NCI-H774 (cell line): ENCODE data around the gene LRRC3C.
"Not testable (repeated sequence)": the region's sequence is repeated elsewhere in the genome, so short reads cannot be mapped to it uniquely, and the experiment has no call there.

ENCODE experiments used
- DNase-seq: peaks from one replicate; lab custom pipeline; 2025; lab: John Stamatoyannopoulos, UW

The LRRC3C gene

DNA sequence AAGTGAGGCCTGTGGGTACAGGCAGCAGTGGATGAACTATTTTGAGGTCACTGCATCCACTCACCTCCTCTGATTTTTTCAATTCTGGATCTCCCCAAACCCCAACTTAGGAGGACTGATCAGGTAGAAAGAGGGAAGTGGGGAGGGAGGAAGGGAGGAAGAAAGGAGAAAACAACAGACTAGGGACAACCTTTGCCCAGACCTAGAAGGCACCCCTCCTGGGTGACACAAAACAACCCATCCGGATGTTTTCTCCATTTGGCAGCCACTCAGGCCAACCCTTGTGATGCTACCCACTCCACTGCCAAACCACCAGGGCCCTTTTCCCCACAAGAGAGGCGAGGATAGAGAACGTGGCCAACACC, 2.9 kb upstream of the LRRC3C start:
- DNase-seq, result no peak

DNA sequence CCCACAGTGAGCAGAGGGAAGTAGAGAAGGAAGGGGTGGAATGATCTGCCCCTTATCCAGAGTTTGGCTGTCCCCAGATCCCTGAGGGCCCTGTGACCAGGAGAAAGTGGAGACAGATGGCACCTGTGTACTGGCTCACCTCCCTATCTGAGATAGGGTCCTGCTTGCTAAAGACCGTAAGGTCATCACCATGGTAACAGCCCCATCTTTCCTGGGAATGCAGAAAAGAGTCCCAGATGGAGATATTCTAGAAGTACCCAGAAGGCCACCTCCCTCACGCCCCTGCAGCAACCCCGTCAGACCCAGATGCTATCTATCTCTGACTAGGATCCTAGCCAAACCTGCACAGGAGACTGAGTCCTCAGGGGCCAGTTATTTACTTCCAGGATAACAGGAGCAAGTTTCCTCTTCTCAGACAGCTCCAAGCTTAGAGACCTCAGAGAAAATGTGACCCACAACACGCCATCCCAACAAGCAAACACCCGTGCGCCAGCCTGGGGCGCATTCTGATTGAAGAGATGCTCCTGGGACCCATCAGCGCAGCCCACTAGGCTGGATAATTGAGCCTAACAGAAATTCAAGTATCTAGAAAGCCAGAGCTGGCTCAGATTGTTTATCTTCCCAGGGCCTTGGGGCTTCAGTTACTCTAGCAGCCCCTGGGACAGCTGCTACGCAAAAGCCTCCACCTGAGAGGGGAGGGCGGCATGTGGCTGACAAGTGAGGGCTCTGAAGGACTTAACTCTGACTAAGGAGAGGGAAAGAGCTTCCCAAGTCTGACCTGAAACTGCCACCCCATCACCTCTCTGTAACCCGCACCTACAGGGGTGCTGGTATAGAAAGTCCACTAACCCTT, 2.0 kb upstream of the LRRC3C start:
- no peak for DNase-seq

DNA sequence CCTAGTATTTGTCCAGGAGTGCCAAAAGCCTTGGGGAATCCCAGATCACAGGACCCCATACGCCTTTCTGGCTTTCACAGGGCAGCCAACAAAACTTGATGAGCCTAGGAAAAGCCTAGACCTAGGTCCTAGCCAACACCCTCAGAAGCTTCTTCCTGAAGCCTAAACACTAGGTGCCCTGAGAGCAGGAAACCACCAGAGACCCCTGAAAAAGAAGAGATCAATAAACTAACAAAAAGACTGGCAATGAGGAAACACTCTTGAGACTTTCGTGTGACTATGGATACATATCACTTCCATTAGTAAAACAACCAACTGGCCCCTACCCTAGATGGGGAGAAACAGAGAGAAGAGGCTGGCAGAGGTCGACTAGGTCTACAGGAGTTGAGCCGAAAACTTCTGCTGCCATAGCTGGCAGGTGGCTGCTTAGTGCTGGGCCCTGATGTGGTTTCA, 1.4 kb upstream of the LRRC3C start:
- no peak for DNase-seq

DNA sequence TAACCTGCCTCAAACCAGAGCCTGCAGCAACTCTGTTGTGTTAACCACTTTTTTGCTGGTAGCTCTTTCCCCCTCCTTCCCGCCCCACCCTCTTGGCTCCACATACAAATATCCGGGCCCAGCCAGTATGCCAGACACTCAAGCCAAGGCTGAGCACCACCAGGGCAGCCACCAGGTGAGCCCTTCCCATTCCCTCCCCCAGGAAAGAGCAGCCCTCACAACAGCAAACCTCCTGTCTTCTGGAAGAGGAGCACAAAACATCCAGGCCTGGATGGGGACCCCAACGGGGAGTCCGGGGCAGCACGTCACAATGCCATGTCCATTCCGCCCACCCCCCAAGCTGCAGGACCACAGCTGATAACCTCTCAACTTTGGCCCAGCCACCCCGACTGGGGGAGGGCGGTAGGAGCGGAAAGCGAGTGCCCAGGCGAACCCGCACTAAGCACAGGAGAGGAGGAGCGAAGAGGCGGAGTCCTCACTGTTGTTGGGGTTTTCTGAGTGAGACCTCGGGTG, 888 bp upstream of the LRRC3C start:
- no peak for DNase-seq

DNA sequence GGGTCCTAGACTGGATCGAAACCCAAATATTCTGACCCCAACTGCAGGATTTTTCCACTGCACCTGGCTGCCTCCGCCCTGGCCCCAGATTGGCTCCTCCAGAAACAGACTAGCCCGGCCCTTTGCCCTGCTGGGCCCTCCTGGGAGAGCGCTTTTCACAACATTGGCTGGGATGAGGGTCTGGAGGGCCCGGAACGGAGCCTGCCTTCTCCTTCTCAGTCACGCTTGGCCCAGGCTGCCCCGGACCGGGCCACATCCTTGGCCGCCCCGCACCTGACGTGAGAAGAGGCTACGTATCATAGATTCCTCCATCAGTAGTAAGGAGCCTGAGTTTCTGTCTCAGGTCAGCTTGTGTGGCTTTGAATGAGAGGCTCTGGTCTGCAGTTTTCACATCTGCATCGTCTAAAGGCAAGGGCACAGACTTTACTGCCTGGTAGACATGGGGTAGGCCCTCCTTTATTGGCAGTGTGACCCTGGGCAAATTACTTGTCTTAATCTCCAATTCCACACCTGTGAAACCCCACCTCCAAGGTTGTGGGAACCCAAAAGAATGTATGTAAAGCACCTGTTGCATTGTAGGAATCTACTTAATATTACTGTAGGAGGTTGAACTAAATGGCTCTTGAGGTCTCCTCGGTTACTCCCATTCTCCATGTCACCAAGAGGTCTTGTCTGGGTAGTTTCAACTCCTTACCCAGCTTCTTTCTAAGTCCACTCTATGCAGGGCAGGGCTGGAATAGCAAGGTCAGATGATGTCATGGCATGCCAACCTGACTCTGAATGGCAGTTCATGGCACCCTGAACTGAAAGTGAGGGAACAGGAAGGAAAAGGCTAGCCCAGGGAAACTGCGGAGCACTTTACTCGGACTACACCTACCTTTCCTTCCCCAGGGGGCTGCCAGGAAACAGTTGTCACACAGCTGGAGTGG, 661 bp downstream of the LRRC3C start:
- no peak for DNase-seq

DNA sequence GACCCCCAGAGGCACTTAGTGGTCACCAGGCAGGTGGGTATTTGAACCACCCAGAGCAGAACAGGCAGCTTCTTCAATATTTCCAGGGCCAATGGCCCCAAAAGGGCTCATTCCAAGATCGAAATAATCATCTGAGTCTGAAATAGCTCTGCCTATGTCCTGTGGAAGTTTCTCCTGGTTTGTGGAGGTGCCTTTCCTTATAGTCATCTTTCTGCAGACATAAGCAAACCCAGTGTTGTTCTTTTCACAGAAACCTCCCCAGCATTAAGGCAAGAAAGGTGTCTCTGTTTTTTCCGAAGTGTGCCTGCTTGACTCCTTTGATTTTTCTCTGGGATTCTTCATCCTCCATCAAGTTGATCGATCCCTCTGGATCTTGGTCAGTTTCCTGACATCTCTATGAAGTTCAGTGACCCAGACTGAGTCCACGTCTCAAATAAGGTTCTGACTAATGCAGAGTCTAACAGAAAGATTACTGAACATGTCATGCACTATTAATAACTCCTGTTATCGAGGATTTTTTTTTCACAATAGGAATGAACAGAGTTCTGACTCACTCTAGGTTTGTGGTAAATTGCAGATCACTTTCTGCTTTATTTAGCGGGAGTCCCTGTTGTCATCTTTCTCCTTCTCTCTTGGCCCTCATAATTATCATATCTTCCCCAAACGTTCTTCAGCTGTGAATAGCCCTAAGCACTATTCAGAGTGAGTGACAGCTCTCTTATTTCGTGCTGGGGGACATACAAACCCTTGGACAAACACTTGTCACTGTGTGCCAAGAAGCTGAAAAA, 1.5 kb downstream of the LRRC3C start:
- DNase-seq, result no peak

DNA sequence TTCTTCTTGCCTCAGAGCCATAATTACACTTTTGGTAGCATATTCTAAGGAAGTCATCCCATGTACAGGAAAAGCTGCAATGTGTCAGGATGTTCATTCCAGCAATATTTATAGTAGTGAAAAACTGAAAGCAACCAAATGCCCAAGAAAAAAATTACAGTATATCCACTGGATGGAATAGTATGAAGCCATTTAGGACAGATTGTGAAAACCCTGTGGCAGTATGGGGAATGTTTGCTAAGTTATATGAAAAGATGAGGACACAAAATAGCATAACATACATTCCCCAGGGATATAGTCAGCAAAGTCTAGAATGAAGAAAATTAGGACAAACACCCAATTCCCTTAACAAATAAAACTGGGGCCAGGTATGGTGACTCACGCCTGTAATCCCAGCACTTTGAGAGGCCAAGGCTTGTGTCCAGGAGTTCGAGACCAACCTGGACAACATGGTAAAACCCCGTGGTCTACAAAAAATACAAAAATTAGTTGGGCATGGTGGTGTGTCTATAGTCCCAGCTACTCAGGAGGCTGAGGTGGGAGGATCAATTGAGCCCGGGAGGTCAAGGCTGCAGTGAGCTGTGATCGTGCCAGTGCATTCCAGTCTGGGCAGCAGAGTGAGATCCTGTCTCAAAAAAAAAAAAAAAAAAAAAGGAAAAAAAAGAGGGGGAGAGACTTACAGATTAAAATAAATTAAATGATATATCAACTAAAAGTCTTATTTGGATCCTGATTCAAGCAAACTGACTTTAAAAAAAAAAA, 2.3 kb downstream of the LRRC3C start:
- no peak for DNase-seq

DNA sequence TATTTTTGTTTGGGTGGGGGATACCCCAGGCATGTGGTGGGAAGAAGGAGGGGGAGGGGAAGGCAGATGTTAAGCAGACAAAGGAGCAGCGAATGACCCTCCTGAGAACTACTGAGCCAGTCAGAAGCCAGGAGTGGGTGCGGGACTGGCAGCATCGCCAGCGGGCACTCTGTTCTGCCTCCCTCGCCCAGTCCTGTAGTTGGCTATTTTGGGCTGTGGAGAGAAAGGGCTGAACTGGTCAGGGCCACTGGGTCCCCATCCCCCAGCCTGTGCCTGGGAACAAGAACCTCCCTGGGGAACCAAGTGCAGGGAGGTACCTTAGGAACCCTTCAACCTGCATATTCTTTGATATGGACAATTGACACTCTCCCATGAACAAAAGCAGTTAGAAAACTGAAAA, 6.4 kb downstream of the LRRC3C start:
- no peak for DNase-seq

DNA sequence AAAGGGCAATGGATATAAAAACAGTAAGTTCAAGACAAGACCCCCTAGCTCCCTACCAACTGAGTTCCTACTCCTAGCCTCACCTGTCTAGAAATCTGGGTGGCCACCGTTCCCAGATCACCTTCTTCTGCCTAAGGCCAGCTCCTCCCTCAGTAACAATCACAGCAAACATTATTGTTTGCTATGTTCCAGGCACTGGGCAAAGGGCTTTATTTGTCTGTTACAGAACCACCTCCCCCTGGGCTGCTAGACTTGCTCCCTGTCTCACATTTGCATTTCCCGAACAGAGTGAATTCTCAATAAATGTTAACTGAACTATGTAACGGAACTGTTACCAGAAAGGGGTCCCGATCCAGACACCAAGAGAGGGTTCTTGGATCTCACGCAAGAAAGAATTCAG, 6.8 kb downstream of the LRRC3C start:
- DNase-seq, result no peak

DNA sequence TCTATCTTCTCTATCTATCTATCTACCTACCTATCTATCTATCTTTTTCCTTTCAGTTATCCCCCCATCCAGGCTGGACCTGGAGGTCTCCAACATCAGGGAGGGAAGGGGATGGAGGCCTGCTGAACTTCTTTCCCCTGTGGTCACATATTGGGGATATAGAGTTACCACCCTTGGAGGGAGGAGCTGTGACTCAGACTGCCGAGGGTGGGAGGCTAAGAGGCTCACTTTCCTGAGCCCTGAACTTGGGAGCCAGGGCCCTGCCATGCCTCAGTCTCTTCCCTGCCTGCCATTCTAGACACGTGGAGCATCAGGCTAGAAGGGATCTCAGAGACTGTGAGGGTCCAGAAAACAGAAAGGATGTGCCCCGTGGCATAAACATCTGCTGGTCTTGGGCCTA, 8.4 kb downstream of the LRRC3C start:
- DNase-seq, result no peak

DNA sequence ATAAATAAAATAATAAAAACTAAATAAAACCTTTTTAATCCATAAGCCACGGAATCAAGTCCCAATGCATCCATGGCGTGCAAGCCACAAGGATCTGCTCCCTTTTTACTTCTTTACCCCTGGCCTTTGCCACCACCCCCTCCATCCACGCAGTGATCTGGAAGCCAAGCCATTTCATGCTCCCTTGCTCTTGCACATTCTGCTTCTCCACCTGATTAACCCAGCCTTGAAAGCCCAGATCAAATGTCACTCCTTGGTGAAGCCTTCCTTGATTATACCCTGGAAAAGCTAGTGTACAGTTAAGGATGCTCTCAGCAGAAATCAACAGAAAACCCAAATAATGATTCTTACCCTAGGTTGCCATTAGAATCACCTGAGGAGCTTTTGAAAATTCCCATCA, 9.9 kb downstream of the LRRC3C start:
- DNase-seq, result no peak

DNA sequence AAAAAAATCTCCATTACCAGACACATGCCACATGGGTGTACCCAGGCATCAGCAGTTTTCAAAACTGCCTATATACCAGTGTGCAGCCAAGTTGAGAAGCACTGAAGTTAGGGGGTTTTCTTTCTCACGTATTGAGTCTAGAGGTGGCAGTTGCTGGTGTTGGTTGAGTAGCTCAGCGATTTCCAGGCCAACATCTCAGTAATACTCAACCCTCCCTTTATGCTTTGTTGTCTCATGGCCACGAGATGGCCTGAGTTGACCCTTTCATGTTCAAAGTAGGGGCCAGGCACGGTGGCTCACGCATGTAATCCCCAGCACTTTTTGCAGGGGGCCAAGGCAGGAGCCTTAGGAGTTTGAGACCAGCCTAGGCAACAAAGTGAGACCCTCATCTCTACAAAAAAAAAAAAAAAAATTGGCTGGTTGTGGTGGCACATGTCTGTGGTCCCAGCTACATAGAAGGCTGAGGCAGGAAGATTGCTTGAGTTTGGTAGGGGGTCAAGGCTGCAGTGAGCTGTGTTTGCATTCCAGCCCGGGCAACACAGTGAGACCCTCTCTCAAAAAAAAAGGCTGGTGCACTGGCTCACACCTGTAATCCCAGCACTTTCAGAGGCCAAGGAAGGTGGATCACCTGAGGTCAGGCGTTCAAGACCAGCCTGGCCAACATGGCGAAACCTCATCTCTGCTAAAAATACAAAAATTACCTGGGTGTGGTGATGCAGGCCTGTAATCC, 10.8 kb downstream of the LRRC3C start:
- DNase-seq, result no peak

DNA sequence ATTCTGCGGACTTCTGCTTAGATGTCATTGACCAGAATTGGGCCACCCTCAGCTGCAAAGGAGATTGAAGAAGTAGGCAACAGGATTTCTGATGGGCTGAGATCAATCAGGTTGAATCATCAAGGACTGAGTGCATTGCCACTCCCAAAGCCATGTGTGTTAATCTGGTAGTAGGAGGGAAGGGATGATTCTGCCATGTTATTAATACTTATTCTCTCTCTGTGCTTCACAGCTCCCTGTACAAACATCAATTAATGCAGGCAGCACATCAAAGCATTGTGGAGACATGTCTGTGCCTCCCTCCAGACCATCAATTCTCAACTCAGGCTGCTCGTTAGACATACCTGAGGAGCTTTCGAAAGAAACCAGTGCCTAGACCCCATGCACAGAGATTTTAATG, 11.6 kb downstream of the LRRC3C start:
- DNase-seq, result no peak

DNA sequence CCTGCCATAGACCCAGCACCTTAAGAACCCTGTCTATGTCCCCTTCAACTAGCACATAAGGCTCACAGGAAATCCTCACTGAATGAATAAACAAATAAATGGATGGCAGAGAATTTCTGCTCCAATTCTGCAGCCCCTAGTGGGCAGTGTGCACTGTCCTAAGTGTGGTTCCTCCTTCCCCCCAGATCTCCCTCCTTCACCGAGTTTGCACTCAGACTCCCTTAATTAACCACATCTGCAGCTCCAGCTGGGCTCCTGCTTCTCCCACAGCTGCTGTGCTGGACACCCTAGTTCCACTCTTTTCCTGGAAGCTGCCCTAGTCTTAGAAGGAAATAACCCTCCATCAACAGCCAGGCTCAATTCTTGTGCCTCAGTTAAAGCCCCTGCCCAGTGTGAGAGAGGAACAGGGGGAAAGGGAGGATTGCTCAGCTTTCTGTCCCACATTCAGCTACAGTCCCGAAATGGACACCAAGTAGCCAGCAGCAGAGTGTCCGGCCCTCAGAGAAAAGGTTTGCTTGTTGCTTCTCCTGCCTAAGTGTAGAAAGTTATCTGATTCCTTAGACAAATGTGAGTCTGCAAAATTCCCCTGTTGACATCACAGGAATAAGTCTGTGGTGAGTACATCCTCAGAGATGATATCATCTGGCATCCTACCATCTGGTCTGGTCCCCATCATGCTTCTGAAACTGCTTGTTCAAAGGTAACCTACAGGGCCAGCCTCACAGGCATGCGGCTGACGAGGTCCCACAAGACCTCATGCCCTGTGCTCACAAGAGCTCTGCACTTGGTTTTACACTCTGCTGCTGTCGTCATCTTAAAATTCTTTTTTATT, 12.3 kb downstream of the LRRC3C start:
- no peak for DNase-seq

DNA sequence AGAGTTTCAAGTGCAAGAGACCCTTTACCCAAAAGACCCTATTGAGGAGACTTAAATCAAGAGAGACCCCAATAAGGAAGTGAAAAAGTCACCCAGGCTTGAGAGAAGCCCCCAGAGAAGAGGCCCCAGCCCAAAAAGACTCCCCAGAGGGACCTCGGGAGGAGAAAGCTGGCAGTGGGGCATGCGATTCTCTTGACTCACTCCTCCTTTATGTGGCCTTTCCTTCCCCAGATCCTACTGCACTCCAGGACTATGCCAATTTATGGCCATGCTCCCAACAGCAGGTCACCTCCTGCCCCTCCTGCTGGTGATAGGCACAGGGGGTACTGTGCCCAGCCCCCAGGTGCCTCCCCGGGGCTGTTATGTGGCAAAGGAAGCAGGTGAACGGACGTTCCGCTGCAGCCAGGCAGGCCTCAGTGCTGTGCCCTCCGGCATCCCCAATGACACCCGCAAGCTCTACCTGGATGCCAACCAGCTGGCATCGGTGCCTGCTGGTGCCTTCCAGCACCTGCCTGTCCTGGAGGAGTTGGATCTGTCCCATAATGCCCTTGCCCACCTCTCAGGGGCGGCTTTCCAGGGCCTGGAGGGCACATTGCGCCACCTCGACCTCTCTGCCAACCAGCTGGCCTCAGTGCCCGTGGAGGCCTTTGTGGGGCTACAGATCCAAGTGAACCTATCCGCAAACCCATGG, 16.3 kb downstream of the LRRC3C start:
- no peak for DNase-seq

DNA sequence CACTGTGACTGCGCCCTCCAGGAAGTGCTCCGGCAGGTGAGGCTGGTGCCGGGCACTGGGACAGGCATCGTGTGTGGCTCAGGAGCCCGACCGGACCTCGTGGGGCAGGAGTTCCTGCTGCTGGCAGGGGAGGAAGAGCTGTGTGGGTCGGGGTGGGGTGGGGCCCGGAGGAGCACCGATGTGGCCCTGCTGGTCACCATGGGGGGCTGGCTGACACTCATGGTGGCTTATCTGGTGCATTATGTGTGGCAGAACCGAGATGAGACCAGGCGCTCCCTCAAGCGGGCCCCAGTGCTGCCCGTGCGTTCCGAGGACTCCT, 16.8 kb downstream of the LRRC3C start:
- DNase-seq, result no peak

DNA sequence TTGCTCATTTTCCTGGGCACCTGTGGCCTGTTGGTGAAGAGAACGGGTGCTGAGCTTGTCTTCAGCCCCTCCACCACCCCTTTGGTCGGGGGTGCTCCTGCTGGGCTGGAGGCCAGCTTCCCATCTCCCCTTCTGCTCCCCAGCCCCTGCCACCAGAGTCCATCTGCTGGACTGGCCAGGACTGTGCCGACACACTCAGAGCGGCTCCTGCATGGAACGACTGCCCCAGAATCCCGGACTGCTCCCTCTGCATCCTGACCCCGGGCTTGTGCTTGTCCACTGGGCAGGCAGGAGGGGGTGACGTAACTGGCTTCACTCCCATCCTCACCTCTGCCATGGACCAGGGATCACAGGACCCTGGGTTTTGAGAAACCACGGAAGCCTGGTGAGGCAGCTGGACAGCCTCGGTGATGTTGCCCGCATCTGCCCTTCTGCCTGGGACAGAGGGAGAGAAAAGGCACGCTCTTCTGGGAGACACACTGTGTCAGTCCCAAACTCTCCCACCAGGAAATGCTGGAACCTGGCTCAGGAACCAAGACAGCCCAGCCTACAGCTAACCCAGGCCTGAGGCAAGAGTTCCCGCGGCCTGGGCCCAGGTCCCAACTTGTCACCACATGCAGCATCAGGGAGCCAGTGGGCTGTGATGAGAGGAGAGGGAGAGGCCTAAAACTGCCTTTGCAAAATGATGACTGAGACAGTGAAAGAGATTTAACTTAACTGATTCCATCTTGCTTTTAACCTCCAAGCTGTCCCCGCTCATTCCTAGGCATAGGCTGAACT, 19.2 kb downstream of the LRRC3C start:
- no peak for DNase-seq

DNA sequence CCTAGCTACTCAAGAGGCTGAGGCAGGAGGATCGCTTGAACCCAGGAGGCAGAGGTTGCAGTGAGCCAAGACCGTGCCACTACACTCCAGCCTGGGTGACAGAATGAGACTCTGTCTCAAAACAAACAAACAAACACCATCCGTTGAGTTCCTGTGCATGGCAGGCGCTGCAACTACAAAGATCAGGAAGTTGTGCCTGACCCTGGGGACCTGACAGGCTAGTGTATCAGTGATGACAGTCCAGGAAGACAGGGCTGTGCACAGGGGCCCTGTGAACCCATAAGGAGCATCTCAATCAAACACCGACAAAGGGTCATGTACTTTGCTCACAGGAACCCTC, 20.9 kb downstream of the LRRC3C start:
- not testable (repeated sequence) for DNase-seq

DNA sequence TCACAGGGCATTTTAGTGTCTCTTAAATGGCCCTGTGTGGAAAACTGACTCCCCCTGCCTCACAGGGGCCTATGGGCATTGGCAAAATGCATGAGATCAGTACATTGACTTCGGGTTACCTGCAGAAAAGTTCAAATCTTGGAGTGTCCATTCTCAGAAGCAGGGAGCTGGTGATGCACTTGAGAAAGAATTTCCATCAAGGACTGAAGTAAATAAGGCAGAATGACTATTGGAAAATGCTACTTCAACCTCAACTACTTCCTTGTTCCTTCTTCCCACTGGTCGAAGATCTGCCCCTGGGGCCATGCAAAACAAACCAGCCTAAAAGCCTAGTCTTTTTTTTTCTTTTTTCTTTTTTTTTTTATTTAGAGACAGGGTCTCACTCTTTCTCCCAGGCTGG, 21.5 kb downstream of the LRRC3C start:
- DNase-seq, result no peak
